Hematopoietic multipotent progenitor cell treated with erythropoietin and hydrocortisone succinate and interleukin-3 and kit ligand, for 15 days (in vitro differentiated cells): ENCODE results near the gene PNPLA2.

Experiments used
- DNase-seq: peaks from one replicate; pipeline ENCODE4 v3.0.0-alpha.2; 2015; ENCODE audit warnings: low spot score

Gene PNPLA2

DNA sequence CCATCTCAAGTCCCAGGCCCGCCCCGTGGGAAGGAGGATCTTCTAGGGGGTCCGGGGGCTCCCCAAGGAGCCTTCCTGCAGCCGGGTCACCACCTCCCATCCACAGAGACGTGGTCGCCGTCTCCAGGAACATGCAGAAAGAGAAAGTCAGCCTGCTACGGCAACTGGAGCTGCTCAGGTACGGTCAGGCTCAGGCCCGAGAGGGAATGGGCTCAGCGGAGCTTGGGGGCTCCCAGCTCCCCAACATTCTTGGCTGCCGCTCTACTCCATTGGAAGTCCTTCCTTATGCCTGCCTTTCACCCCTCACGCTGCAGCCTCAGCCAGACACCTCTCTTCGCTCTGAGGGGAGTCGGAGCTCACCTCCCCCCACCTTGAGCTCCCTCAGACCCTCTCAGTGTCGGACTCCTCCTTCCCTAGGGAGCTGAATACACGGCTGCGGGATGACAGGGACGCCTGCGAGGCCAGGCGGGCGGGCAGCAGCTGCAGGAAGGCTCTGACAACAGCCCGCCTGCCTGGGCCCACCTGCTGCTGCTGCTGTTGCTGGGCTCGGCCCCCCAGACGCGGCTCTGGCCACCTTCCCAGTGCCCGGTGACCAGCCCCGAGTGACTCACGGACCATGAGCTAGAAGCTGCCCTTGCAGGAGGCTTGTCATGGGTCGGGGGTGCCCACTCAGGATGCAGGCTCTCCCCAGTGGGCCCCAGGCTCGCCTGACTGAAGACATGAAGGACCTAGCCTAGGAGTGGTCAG is 12.6 kb downstream of the PNPLA2 start:
- DNase-seq: no peak

DNA sequence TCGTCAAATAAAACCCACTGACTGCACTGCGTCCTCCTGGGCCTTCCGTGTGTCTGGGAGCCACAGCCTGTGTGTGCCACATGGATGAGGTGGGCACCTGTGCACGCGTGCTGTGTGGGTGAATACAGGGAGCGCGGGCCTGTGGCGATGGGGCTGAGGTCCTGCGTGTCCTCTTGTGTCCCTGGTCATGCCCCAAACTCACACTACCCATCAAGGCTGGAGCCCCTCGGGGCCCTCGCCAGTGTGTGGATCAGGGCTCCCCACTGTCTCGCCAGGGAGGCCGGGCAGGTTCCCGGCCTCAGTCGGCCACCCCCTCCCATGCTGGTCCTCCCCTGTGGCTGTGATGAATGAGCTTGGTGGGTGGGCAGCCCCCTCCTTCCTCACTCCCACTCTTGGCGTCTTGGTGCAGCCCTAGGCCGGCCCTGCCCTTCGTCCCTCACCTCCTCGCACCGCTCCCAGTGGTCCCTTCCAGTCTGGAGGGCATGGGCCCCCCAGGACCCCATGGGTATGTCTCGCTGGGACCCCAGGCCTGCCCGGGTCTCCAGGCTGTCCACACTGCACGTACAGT is 13.3 kb downstream of the PNPLA2 start:
- no peak for DNase-seq

DNA sequence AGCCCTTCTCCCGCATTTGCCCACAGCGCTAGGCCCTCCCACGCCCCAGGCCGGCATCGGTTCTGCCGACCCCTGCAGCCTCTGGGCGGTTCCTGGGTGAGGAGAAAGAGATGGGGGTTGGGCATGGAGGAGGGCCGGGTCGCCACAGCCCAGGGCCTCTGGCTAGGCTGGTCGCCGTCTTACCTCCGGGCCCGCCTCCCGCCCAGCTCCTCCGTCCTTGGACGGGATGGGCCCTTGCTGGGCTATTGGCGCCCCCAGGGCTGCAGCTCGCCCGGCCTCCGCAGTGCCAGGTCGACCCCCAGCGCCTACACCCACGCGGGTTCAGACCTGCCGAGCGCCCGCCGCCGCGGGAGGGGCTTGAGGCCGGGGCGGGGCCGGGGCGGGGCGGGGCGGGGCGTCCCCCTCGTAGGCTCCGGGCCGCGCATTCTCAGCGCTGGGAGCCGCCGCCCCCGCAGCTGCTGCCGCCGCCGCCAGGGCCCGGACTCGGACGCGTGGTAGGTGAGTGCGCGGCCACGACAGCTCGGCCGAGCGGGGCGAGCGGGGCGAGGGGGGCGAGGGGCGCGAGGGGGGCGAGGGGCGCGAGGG is 13.9 kb downstream of the PNPLA2 start, which contains the start of gene CD151:
Gene CD151 (plus strand): TSS at position 424 of the 585 bp plus-strand sequence. CDS start 3,118 bp downstream, outside the sequence.
- peak; percentile 65 for DNase-seq

DNA sequence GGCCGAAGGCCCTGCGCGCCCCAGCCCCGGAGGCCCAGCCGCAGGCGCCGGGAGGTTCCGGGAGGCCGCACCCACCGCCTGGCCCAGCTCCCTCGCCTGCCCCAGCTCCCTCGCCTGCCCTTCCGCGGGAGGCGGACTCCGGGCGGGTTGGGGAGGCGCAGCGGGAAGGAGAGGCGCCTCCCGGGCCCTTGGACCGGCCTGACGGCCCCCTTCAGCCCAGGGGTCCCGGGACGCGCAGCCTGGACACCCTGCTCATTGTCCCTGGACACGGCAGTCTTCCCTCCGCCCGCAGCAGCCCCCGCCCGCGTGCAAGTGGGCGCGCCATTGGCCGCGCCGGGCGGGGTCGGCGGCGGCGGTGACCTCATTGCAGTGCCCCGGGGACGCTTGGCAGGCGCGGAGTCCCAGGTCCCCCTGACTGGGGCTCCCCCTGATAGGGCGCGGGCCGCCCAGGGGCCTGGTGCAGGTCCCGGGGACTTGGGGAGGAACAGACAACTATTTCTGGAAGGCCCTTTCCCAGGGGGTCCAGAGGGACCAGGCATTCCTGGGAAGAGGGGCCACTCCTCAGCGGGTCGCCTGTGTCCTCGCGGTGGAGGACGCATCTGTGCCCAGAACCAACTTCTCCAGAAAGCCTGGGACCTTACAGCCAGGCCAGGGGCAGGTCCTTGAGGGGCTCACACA is 14.5 kb downstream of the PNPLA2 start:
- DNase-seq: peak; percentile 63

DNA sequence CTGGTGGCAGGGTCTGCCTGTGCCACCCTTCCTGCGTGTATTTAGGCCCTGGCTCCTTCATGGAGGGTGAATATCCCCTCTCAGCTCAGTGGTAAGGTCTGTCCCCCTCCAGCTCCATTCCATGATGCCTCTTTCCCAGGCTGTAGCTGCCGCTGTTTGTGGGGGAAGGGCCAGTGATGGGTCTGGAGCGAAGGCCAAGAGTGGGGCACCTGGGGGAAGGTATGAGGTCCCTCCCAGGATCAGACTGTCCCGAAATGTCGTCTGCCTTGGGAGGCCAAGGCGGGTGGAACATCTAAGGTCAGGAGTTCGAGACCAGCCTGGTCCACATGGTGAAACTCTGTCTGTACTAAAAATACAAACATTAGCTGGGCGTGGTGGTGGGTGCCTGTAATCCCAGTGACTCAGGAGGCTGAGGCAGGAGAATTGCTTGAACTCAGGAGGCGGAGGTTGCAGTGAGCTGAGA is 15.2 kb downstream of the PNPLA2 start:
- DNase-seq: no peak

DNA sequence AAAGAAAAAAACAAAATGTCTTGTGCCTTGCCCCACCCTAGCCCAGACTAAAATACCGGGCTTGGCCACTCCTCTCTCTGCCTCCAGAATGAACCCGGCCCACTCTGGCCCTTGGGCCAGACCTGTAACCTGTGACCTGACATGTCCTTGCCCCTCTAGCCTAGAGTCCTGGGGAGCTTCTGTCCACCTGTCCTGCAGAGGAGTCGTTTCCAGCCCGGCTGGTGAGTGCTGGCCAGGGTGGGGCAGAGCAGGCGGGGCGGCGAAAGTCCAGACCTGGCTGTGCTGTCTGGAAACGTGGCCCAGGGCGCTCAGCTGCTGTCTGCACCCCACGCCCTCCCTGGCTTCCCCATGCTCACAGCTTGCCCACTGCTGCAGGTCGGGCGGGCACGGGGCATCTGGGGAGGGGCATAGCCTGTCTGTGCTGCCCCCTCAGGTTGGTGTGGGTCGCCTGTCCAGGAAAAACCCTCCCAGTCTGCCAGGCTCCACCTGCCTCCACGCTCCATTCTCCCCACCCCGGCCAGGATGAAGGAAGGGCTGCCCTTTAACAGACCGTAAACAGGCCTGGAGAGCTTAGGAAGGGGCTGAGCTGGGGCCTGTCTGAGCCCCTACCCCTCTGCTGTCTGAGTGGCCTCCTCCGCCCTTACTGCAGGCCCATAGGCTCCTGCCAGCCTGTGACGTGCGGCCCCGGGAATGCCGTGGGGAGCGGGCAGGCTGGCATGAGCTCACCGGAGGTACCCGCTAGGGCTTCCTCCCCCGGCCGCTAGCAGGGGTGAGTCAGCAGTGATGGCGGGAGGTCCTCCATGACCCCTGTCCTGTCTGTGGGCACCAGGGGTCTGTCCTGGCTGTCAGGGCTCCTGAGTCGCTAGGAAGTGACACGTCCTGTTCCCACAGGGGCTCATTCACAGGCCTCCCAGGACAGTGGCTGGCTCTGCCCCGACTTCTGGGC is 15.9 kb downstream of the PNPLA2 start:
- DNase-seq: no peak

DNA sequence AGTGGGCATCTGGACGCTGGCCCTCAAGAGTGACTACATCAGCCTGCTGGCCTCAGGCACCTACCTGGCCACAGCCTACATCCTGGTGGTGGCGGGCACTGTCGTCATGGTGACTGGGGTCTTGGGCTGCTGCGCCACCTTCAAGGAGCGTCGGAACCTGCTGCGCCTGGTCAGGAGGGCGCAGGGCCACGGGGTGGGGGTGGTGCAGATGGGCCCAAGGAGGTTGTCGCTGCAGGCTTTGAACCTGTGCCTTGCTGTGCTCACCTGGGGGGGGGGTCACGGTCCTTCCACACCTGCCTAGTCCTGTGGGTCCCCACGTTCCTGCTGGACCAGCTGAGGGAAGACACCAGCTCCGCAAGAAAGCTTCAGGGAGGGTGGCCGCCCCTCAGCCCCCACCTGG is 17.6 kb downstream of the PNPLA2 start:
- DNase-seq: no peak

DNA sequence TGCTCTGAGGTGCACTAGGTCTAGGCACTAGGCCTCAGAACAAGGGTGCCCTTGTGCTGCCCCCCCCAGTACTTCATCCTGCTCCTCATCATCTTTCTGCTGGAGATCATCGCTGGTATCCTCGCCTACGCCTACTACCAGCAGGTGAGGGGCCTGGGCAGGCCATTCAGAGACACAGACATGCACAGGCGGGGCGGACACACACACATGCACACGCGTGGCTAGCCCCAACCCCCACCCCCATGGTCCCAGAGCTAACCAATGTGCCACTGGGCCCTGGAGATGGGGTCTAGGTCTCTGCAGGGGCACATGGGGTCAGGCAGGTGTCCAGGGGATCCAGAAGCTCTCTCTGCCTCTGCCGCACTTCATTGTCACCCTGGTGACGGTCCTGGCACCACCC is 18.0 kb downstream of the PNPLA2 start:
- DNase-seq: no peak

DNA sequence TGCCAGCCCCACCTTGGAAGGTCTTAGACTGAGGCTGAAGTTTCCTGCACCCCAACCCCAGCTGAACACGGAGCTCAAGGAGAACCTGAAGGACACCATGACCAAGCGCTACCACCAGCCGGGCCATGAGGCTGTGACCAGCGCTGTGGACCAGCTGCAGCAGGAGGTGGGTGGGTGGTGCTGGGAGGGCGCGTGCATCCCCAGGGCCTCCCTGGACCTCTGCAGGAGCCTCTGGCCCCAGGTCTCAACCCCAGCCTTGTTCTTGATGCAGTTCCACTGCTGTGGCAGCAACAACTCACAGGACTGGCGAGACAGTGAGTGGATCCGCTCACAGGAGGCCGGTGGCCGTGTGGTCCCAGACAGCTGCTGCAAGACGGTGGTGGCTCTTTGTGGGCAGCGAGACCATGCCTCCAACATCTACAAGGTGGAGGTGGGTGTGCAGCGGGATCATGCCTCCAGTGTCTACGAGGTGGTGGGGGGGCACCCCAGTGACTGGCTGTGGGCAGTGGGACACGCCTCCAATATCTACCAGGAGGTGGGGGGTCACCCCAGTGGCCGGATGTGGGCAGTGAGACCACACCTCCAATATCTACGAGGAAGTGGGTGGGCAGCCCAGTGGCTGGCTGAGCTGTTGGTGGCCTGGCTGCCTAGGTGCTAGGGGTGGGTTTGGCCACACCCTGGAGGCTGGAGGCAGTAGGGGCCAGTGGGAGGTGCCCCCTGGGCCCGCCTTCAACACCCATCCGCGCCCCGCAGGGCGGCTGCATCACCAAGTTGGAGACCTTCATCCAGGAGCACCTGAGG is 18.7 kb downstream of the PNPLA2 start:
- DNase-seq: no peak

DNA sequence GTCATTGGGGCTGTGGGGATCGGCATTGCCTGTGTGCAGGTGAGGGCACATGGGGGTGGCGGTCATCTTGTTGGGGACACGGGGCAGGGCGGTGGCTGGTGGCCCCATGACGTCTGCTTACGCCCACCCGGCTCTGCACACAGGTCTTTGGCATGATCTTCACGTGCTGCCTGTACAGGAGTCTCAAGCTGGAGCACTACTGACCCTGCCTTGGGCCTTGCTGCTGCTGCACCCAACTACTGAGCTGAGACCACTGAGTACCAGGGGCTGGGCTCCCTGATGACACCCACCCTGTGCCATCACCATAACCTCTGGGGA is 19.2 kb downstream of the PNPLA2 start:
- no peak for DNase-seq

DNA sequence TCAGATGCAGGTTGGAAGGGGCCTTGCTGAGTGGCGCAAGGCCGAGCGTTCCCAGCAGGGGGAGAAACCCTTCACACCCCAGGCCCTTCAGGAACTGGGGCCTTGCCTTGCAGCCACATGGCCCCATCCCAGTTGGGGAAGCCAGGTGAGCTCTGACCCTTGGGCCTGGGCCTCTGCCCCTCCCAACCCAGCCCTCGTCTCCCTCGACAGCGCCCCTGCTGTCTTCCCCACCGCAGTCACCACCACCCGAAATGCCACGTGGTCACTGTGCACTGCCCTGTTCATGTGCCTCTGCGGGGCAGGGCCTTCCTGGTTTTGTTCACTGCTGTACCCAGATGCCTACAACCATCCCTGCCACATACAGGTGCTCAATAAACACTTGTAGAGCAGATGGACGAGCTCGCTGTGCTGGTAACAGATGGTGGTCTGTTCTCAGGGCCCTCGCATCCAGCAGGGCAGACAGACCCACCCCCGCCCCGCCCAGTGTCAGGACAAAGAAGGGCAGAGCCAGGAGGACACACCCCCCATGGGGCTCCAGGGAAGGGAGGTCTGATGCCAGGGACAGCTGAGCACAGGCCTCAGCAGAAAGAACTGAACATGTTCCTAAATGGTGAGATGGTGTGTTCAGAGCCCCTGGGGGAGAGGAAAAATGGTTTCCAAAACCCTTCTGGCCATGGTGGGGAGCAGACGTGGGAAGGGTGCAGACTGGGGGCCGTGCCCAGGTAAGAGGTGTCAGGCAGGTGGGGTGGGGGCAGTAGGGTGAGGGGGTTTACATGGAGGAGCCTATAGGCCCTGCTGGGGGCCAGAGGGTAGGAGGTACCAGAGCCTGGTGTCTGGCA is 19.9 kb downstream of the PNPLA2 start:
- DNase-seq: no peak

DNA sequence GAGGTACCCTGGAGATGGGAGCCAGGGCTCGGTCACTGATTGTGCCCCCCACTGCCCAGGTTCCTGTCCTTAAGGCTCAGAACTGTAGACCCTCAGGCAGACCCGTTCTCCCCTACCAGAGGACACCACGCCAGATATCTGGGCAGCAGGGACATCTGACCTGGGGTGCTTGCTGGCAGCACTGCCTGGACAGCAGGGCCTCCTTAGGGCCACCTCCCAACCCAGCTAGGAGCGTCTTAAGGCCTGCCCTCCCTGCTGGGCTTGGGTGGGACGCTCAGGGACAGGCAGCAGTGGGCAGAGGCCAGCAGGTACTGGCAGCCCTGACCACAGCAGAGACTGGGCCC is 20.5 kb downstream of the PNPLA2 start:
- no peak for DNase-seq

DNA sequence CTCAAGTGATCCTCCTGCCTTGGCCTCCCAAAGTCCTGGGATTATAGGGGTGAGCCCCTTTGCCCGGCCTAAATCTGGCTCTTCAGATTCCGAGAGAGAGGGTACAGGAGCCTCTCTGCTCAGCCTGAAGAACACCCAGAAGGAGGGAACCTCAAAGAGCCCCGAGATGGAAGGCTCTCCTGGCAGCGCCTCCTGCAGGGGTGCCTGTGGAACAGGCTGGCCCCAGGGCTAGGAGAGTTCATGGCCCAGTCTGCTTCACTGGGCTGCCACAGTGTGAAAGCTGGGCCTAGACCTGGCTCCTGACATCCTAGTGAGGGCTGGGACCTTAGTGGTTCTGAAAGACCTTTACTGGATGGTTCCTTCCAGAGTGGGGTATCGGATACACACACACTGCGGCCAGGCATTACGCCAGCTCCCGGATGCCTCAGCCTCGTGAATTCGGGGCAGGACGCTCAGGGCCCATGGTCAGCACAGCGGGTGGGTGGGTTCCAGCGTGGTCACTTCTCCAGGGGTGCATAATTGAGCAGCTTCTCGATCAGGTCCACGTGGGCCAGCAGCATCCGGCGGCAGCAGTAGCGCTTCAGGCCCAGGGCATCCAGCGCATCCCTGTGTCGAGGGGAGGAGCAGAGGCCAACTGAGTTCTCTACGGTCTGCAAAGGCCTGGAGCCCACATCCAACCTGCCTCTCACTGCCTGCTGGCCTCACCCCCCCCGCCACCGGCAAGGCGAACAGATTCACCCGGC is 21.3 kb downstream of the PNPLA2 start:
- DNase-seq: no peak

DNA sequence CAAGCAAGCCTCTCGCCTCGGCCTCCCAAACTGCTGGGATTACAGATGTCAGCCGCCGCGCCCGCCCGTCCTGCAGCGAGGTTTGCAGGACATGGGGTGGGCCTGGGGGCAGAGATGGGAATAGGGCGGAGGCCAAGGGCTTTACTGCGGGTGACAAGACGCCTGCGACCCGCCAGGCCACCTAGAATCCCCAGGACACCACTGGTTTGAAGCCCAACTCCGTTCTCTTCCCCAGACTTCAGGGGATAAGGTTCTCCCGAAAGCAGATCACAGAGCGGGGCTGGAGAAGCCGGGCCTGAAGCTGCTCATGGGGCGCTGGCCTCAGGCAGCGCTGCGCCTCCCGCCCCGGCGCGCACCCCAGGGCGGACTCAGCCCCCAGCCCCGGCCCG is 23.3 kb downstream of the PNPLA2 start:
- DNase-seq: no peak

DNA sequence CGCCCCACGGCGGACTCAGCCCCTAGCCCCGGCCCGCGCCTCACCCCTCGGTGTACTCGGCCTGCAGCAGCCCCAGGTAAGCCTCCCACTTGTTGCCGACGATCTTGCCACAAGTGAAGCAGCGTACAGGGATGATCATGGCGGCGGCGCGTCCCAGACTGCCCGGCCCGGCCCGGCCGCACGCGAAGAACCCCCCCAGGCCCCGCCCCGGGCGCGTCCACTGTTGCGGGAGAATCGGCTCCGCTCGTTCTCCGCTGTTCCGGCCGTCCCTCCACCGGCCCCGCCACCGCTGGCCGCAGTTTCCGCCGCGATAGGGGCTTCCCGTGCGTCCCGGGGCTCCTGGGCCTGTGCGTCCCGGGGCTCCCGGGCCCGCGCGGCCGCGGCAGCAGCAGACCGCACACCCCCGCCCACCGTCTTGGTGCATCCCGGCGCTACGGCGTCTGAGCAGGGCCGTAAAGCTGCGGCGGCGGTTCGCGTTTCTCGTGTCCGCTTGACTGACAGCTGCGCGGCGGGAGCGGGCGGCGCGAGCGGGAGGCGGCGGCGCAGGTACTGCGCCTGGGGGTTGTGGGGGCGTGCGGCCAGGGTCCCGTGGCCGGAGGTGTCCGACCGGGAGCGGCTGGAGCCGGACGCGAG is 23.8 kb downstream of the PNPLA2 start, which contains the start of the genes POLR2L and TSPAN4:
Gene POLR2L (minus strand): TSS at position 160 of the 633 bp plus-strand sequence. CDS start 21 bp downstream, at position 139.
Gene TSPAN4 (plus strand): TSS at position 483 of the 633 bp plus-strand sequence. CDS start 7,453 bp downstream, outside the sequence.
- DNase-seq: peak; percentile 90

DNA sequence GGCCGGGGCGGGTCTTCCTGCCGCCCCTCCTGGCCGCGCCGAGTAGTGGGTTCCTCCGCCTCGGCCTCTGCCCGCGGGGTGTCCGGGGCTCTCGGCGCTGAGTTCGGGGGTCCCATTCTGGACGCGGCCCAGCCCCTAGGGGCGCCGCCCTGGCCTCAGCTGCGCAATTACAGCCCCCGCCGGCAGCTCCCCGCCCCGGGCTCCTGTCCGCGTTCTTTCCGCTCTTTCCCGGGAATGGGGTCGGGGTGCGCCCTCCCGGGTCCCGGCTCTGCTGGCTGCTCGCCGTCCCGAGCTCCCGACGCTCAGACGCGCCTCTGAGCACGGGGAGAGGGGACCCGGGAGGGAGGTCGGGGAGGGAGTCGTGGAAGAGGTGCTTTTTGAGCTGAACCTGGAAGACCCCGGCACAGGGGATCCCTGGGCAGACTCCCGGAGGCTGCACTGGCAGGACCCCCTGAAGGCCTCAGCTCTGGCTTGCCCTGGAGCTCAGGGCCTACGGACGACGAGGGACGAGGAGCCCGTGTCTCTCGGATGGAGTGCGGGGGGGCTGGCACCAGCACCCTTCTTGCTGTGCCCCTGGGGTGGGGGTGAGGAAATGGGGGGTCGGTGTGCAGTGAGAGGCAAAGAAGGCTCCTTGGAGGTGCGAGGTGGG is 24.5 kb downstream of the PNPLA2 start:
- DNase-seq: no peak

DNA sequence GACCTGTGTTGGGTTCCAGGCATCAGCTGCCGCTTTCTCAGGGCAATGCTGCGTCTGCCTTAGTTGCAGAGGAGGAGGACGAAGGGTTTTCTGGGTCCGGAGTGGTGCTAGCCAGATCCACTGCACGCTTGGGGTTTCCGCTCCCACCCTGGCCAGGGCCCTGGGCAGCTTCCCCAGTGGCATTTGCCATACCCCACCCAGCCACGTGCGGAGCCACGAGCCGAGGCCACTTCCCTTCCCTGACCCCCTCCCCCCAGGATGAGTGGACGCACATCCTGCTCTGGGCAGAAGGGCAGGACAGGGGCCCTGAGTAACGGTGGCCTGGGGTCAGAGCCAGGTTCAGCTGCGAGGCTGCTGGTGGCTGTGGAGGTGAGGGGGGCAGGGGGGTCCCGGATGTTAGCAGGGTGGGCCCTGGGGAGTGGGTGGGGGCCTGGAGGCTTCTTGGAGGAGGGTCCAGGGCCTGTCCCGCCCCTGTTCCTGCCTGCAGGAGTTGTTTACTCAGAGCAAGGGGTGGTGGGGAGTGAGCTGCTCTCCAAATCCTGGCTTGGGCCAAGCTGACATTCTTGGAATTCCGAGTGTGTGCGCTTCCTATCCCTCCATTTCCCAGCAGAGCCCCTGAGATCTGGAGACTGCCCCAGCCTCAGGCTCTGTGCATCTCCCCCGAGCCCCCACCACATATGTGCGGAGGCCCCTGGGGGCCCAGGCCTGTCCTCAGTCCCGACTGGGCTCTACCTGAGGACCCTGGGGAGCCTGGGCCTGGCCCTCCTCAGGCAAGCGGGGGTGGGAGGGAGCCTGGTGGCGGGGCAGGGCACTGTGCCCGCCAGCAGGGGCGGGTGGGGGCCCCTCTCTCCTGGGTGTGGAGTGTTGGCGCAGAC is 25.3 kb downstream of the PNPLA2 start:
- DNase-seq: no peak
